BJ (cell line): ENCODE measurements around the gene SLC17A9. TPM values are rescaled to one million over a fixed set of nuclear protein-coding genes. Genes with fewer than 3 reads are reported as not detected.

ENCODE experiments used
- CTCF ChIA-PET: fragments of 350-600 bp; formaldehyde crosslinking; extraction: SDS; loops from one replicate; lab custom pipeline; 2021; ENCODE audit warnings: antibody characterized with exemption, inconsistent platforms; lab: Yijun Ruan, JAX
- POLR2A ChIA-PET: fragments of 300-600 bp; sonication (Branson Sonifier 250); formaldehyde crosslinking; extraction: SDS; loops from one replicate; lab custom pipeline; 2021; ENCODE audit warnings: antibody characterized with exemption; lab: Charles Lee
- DNase-seq: peaks from one replicate; pipeline ENCODE4 v3.0.0-alpha.2; 2011; ENCODE audit warnings: low read depth
- H3K27me3 ChIP-seq: 2 replicates; pipeline ENCODE4 v1.6.0; 2011; ENCODE audit warnings: low read length; ENCODE audit not compliant: control insufficient read depth, insufficient read depth
- H3K36me3 ChIP-seq: 2 replicates; pipeline ENCODE4 v1.5.1; 2011; ENCODE audit warnings: low read length; ENCODE audit not compliant: control insufficient read depth, insufficient read depth
- H3K4me3 ChIP-seq: 2 replicates; pipeline ENCODE4 v1.5.1; 2011; ENCODE audit warnings: low read depth, mild to moderate bottlenecking, control low read depth, low read length
- polyA plus RNA-seq: library from polyadenylated mRNA; depleted of rRNA; stranded (reverse); fragments of >200 nt; gene quantifications from 2 replicates; pipeline ENCODE4 v1.2.3, GENCODE V29; 2011
- TF ChIP-seq, protein P1 (sequence below): IDR thresholded peaks from 2 replicates; pipeline ENCODE4 v1.5.1; 2011; ENCODE audit warnings: low read depth, mild to moderate bottlenecking, control low read depth, inconsistent platforms, low read length, moderate library complexity; ENCODE audit not compliant: insufficient read depth

Gene SLC17A9
- polyA plus RNA-seq, 1 experiment, result 30.8 TPM

DNA sequence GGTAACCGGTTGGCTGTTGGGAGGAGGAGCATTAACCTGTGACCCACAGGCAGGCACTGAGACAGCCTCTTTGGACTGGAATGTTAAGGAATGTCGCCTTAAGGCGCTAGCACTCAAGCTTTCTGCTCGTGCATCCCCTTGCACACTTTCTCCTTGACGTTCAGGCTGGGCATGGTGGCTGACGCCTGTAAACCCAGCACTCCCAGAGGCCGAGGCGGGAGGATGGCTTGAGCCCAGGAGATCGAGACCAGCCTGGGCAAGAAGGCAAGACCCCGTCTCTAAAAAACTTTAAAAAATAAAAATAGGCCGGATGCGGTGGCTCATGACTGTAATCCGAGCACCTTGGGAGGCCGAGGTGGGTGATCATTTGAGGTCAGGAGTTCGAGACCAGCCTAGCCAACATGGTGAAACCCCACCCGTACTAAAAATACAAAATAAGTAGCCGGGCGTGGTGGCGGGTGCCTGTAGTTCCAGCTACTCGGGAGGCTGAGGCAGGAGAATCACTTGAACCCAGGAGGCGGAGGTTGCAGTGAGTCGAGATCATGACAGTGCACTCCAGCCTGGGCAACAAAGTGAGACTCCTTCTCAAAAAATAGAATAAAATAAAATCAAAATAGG is 16.4 kb upstream of the SLC17A9 start:
- no peak for DNase-seq
- POLR2A ChIA-PET, result interaction anchor here (1.0 kb wide), 1 partner anchor 18 kb away, joined by 3 read pairs; no protein-coding TSS in a partner anchor
- CTCF ChIA-PET, result interaction anchor here (0.9 to 2.2 kb wide), 4 partner anchors 9 to 73 kb away, joined by 3 to 5 read pairs (median 4); no protein-coding TSS in a partner anchor
- TF ChIP-seq, protein P1, sequence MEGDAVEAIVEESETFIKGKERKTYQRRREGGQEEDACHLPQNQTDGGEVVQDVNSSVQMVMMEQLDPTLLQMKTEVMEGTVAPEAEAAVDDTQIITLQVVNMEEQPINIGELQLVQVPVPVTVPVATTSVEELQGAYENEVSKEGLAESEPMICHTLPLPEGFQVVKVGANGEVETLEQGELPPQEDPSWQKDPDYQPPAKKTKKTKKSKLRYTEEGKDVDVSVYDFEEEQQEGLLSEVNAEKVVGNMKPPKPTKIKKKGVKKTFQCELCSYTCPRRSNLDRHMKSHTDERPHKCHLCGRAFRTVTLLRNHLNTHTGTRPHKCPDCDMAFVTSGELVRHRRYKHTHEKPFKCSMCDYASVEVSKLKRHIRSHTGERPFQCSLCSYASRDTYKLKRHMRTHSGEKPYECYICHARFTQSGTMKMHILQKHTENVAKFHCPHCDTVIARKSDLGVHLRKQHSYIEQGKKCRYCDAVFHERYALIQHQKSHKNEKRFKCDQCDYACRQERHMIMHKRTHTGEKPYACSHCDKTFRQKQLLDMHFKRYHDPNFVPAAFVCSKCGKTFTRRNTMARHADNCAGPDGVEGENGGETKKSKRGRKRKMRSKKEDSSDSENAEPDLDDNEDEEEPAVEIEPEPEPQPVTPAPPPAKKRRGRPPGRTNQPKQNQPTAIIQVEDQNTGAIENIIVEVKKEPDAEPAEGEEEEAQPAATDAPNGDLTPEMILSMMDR, result no peak
- Histone ChIP-seq H3K36me3 (peaks cover 5% of the 10 kb centered on the region; the same call in 1 of the 2 replicates), H3K4me3 (no peak overlapping the region; the same call in 1 of the 2 replicates), H3K27me3 (no peaks in the 10 kb centered on the region)

DNA sequence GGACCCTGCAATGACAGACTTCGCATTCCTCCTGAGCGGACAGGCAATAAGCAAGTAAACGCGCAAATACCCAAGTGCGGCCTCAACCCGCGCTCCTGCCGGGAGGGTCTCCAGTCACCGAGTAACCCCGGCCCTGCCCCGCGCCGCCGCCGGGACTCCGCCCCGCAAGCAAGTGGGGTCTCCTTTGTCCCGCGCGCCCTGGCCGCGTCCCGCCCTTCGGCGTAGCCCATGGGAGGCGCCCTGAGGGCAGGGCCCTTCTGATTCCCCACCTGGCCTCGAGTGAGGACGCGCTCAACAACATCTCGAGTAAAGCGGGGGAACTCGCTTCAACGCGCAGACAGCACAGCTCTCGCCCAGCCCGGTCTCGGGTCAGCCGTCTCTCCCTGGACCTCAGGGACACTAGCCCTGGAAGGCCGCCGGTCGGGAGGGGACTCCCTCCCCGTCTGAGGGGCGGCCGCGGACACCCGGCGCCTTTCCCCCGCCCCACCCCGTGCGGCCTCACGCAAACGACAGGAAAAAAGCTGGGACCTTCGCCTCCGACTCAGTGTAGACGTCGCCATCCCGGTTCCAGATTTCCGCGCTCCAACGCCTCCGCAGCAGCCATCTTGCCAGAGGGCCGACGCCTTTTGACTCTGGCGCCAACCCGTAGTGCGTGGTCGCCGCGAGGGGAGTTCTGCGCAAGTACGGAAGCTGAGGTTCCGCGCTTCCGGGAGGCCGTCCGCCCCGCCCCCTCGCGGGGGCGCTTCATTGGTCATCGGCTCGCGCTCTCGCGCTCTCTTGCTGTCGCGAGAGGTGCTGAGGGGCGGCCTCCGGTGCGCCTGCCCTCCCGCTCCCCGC is 15.0 kb upstream of the SLC17A9 start:
- POLR2A ChIA-PET, result interaction anchor here (1.9 kb wide), 1 partner anchor 16 kb away, joined by 10 read pairs; no protein-coding TSS in a partner anchor
- H3K4me3 ChIP-seq, result peak overlapping the region; percentile 79
- H3K27me3 ChIP-seq, result no peaks in the 10 kb centered on the region
- DNase-seq, result peak; percentile 71
- H3K36me3 ChIP-seq, result peaks cover 5% of the 10 kb centered on the region; the same call in 1 of the 2 replicates
- CTCF ChIA-PET, result interaction anchor here (1.2 to 1.5 kb wide), 2 partner anchors 16 to 72 kb away, joined by 3 read pairs; no protein-coding TSS in a partner anchor
- TF ChIP-seq, protein P1, result no peak

DNA sequence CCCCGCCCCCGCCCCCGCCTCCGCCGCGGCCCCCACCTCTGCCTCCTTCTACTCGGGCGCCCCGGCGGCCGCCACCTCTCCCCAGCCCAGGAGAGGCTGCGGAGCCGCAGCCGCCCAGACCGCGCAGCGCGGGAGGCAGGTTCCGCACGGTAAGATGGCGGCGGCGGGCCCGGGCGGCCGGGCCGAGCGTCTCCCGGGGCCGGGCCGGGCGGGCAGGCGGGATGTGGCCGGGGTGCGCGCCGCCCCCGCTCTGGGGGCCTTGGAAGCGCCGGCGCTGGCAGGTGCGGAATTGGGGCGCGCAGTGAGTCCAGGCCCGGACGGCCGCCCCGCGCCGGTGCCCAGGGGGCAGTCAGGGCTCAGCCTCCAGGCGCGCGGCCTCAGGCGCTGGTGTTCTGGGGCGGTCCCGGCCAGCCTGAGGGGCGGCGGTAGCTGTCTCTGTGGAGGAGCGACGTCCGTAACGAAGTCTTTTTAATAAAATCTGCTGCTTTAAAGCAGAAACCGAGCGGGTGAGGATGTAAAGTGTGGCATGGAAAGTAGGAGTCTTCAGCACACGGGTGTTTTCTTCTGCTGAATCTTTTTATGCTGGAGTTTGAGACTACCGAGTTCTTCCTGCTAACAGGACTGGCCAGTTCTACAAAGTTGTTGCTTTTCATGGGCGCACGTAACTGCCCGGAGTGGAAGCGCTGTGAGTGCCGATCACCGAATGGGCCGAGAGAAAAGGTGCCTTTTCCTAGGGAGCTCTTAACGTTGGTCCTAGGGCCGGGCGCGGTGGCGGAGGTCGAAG is 14.2 kb upstream of the SLC17A9 start, which contains the start of gene GID8:
Gene GID8 (plus strand): TSS at position 43 of the 784 bp plus-strand sequence. CDS start 3,356 bp downstream, outside the sequence.
- Histone ChIP-seq H3K36me3 (peaks cover 5% of the 10 kb centered on the region), H3K4me3 (peak within 1 kb of the TSS; percentile 79), H3K27me3 (no peaks in the 10 kb centered on the region)
- DNase-seq, result no peak
- CTCF ChIA-PET, result interaction anchor here (1.2 to 1.5 kb wide), 2 partner anchors 17 to 71 kb away, joined by 3 read pairs; no protein-coding TSS in a partner anchor
- TF ChIP-seq, protein P1, result no peak
- POLR2A ChIA-PET, result interaction anchor here (1.9 kb wide), 1 partner anchor 15 kb away, joined by 10 read pairs; no protein-coding TSS in a partner anchor

DNA sequence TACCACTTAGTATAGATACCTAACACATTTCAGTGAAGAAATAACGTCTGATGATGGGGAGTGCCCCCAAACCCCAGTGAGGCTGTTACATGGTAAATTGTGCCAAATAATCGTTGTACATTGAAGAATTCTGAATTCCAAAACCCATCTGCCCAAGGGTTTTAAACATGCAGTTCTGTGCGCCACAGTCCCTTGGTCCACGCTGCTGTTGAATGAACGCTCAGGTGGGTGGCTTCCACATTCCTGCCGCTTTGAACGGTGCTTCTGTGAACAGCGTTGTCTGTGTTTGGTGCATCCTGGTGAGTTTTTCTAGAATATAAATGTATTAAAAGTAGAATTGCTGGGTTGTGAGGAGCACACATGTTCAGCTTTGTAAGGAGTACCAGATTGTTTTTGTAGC is 11.6 kb upstream of the SLC17A9 start:
- ChIA-PET POLR2A (no interaction called here), CTCF (interaction anchor here (1.0 kb wide), 1 partner anchor 13 kb away, joined by 3 read pairs; no protein-coding TSS in a partner anchor)
- no peak for DNase-seq
- TF ChIP-seq, protein P1, result no peak
- Histone ChIP-seq H3K4me3 (no peak overlapping the region), H3K27me3 (no peaks in the 10 kb centered on the region), H3K36me3 (peaks cover 17% of the 10 kb centered on the region)
